H1 (cell line): ENCODE measurements around the gene PPIP5K1. TPM values are rescaled to one million over a fixed set of nuclear protein-coding genes. Genes with fewer than 3 reads are reported as not detected.

Source experiments
- CTCF ChIA-PET: fragments of 300-600 bp; sonication (Branson Sonifier 250); formaldehyde crosslinking; loops from one replicate; lab custom pipeline; 2021; ENCODE audit not compliant: partially characterized antibody; lab: Charles Lee
- POLR2A ChIA-PET: fragments of 300-600 bp; sonication (Branson Sonifier 250); formaldehyde crosslinking; loops from one replicate; lab custom pipeline; 2021; ENCODE audit warnings: inconsistent platforms; ENCODE audit not compliant: partially characterized antibody; lab: Charles Lee
- DNase-seq, 2 experiments: peaks; one replicate each; pipeline versions ENCODE4 v3.0.0 to v3.0.0-alpha.2; 2010 to 2022; ENCODE audit warnings: low spot score in 2 of 2, low read depth in 1 of 2, mixed read lengths in 1 of 2
- FAIRE-seq: peaks from 2 replicates; lab custom pipeline; 2011; peaks lifted over from hg19 to GRCh38; lab: Jason Lieb, UNC
- H2AFZ ChIP-seq: 2 replicates; pipeline ENCODE4 v1.8.1; 2012; ENCODE audit warnings: low read length, inconsistent platforms
- H2AK5ac ChIP-seq: 2 replicates; pipeline ENCODE4 v1.6.1; 2013; ENCODE audit warnings: low read depth, low read length
- H2BK120ac ChIP-seq: replicated peaks from 2 replicates; pipeline ENCODE3; 2013; ENCODE audit warnings: low read depth, low read length, inconsistent platforms
- H2BK12ac ChIP-seq: 2 replicates; pipeline ENCODE4 v1.6.1; 2013; ENCODE audit warnings: low read depth, low read length
- H2BK15ac ChIP-seq: 2 replicates; pipeline ENCODE4 v1.6.1; 2013; ENCODE audit warnings: low read length
- H2BK20ac ChIP-seq: 2 replicates; pipeline ENCODE4 v1.6.1; 2013; ENCODE audit warnings: low read length
- H2BK5ac ChIP-seq: 2 replicates; pipeline ENCODE4 v1.6.1; 2013; ENCODE audit warnings: low read depth, low read length
- H3K14ac ChIP-seq: 2 replicates; pipeline ENCODE4 v1.6.1; 2013; ENCODE audit warnings: inconsistent platforms; ENCODE audit not compliant: insufficient read length
- H3K18ac ChIP-seq: 2 replicates; pipeline ENCODE4 v1.6.1; 2013; ENCODE audit warnings: low read length; ENCODE audit errors: extremely low read depth
- H3K23ac ChIP-seq: 2 replicates; pipeline ENCODE4 v1.6.1; 2013; ENCODE audit warnings: inconsistent platforms; ENCODE audit not compliant: insufficient read length
- H3K23me2 ChIP-seq: 2 replicates; pipeline ENCODE4 v1.6.1; 2013; ENCODE audit warnings: low read depth, low read length
- H3K27ac ChIP-seq: 2 replicates; pipeline ENCODE4 v1.6.1; 2011; ENCODE audit warnings: low read depth, low read length, inconsistent platforms
- H3K27me3 ChIP-seq, 4 experiments: replicated peaks in 1 of 4; 1 replicate in 1 of 4; 2 replicates in 3 of 4; pipeline versions ENCODE4 v1.6.1 to v1.8.1; 2011 to 2013; ENCODE audit warnings: low read length in 3 of 4, mild to moderate bottlenecking in 3 of 4, inconsistent platforms in 2 of 4, mixed read lengths in 2 of 4, moderate library complexity in 1 of 4; ENCODE audit not compliant: control insufficient read depth in 3 of 4, insufficient read depth in 3 of 4; ENCODE audit errors: extremely low read depth in 1 of 4
- H3K36me3 ChIP-seq, 4 experiments: 2 replicates each; pipeline versions ENCODE4 v1.6.1 to v1.8.1; 2011 to 2013; ENCODE audit warnings: mild to moderate bottlenecking in 4 of 4, low read length in 3 of 4, moderate library complexity in 2 of 4, control low read depth in 1 of 4, inconsistent platforms in 1 of 4; ENCODE audit not compliant: insufficient read depth in 4 of 4, control insufficient read depth in 2 of 4
- H3K4ac ChIP-seq: replicated peaks from 2 replicates; pipeline ENCODE3; 2013; ENCODE audit warnings: low read length, low read depth, mixed read lengths, inconsistent platforms; ENCODE audit not compliant: insufficient read length
- H3K4me1 ChIP-seq, 4 experiments: replicated peaks in 1 of 4; 1 replicate in 1 of 4; 2 replicates in 3 of 4; pipeline versions ENCODE4 v1.6.1 to v1.8.1; 2011 to 2013; ENCODE audit warnings: low read length in 3 of 4, inconsistent platforms in 2 of 4, mixed read lengths in 1 of 4; ENCODE audit not compliant: insufficient read depth in 4 of 4, control insufficient read depth in 3 of 4
- H3K4me2 ChIP-seq, 2 experiments: 2 replicates each; pipeline versions ENCODE4 v1.6.1 to v1.8.1; 2011 to 2013; ENCODE audit warnings: low read depth in 2 of 2, low read length in 2 of 2, control low read depth in 1 of 2, inconsistent platforms in 1 of 2, mild to moderate bottlenecking in 1 of 2; ENCODE audit not compliant: insufficient read depth in 1 of 2
- H3K4me3 ChIP-seq, 4 experiments: fragments of 200-600, 300-600 bp in 1 of 4; sonication (generic), shearing (Covaris generic), sonication (Bioruptor Twin) in 1 of 4; 2 replicates each; pipeline versions ENCODE4 v1.5.1 to v1.8.1; 2011 to 2016; ENCODE audit warnings: low read length in 4 of 4, low read depth in 3 of 4, control low read depth in 2 of 4, inconsistent platforms in 2 of 4, mild to moderate bottlenecking in 2 of 4, mixed read lengths in 1 of 4, moderate library complexity in 1 of 4; ENCODE audit not compliant: insufficient read depth in 2 of 4; ENCODE audit errors: extremely low read depth in 1 of 4
- H3K56ac ChIP-seq: replicated peaks from 2 replicates; pipeline ENCODE3; 2013; ENCODE audit warnings: low read depth, mild to moderate bottlenecking, mixed read lengths, low read length, inconsistent platforms; ENCODE audit not compliant: insufficient read length
- H3K79me1 ChIP-seq: 2 replicates; pipeline ENCODE4 v1.6.1; 2013; ENCODE audit warnings: low read depth, low read length, control low read depth
- H3K79me2 ChIP-seq, 2 experiments: 2 replicates each; pipeline versions ENCODE4 v1.6.1 to v1.8.1; 2012 to 2013; ENCODE audit warnings: low read length in 2 of 2, mild to moderate bottlenecking in 2 of 2, inconsistent platforms in 1 of 2; ENCODE audit not compliant: insufficient read depth in 2 of 2, control insufficient read depth in 1 of 2
- H3K9ac ChIP-seq, 4 experiments: replicated peaks in 1 of 4; 1 replicate in 1 of 4; 2 replicates in 3 of 4; pipeline versions ENCODE4 v1.6.1 to v1.8.1; 2011 to 2013; ENCODE audit warnings: low read depth in 3 of 4, low read length in 3 of 4, control low read depth in 2 of 4, mild to moderate bottlenecking in 2 of 4, moderate library complexity in 2 of 4, inconsistent platforms in 1 of 4; ENCODE audit errors: extremely low read depth in 1 of 4
- H3K9me3 ChIP-seq, 2 experiments: 2 replicates each; pipeline versions ENCODE4 v1.6.1 to v1.8.1; 2012 to 2013; ENCODE audit warnings: mild to moderate bottlenecking in 2 of 2, moderate library complexity in 2 of 2, control low read depth in 1 of 2, inconsistent platforms in 1 of 2, low read depth in 1 of 2, low read length in 1 of 2, mixed read lengths in 1 of 2; ENCODE audit not compliant: insufficient read depth in 2 of 2
- H4K20me1 ChIP-seq, 2 experiments: replicated peaks in 1 of 2; 2 replicates each; pipeline versions ENCODE3 to v1.8.1; 2011 to 2013; ENCODE audit warnings: inconsistent platforms in 2 of 2, low read length in 2 of 2, mild to moderate bottlenecking in 1 of 2; ENCODE audit not compliant: insufficient read depth in 2 of 2, control insufficient read depth in 1 of 2
- H4K5ac ChIP-seq: 2 replicates; pipeline ENCODE4 v1.6.1; 2013; ENCODE audit warnings: low read length, low read depth, mixed read lengths, inconsistent platforms; ENCODE audit not compliant: insufficient read length
- H4K8ac ChIP-seq: 2 replicates; pipeline ENCODE4 v1.8.0; 2013; ENCODE audit warnings: mild to moderate bottlenecking, moderate library complexity, low read length, inconsistent platforms; ENCODE audit not compliant: insufficient read depth; ENCODE audit errors: extremely low read depth
- H4K91ac ChIP-seq: replicated peaks from 2 replicates; pipeline ENCODE3; 2013; ENCODE audit warnings: low read length, mixed read lengths, inconsistent platforms; ENCODE audit not compliant: insufficient read length
- CHD2 ChIP-seq: IDR thresholded peaks from 2 replicates; pipeline ENCODE4 v1.6.1; 2012; ENCODE audit warnings: low read length, improper control_type of control experiment
- EGR1 ChIP-seq: IDR thresholded peaks from 2 replicates; pipeline ENCODE4 v1.6.1; 2011; ENCODE audit warnings: low read depth, low read length, borderline replicate concordance
- EZH2 ChIP-seq: fragments of 200-600 bp; sonication (generic); IDR thresholded peaks from 2 replicates; pipeline ENCODE4 v1.7.1; 2012; ENCODE audit warnings: low read depth, mild to moderate bottlenecking, moderate library complexity, low read length, inconsistent platforms; ENCODE audit not compliant: severe bottlenecking
- HDAC6 ChIP-seq: IDR thresholded peaks from one replicate; pipeline ENCODE4 v1.7.1; 2012; ENCODE audit warnings: low read depth, mild to moderate bottlenecking, inconsistent platforms, low read length, moderate library complexity
- SP1 ChIP-seq: IDR thresholded peaks from 2 replicates; pipeline ENCODE4 v1.6.1; 2011; ENCODE audit warnings: low read depth, low read length
- SRF ChIP-seq: IDR thresholded peaks from 2 replicates; pipeline ENCODE4 v1.6.1; 2011; ENCODE audit warnings: mild to moderate bottlenecking, low read depth, low read length, moderate library complexity
- TAF1 ChIP-seq: IDR thresholded peaks from 2 replicates; pipeline ENCODE4 v1.6.1; 2011; ENCODE audit warnings: mild to moderate bottlenecking, low read depth, low read length
- TAF7 ChIP-seq: optimal IDR thresholded peaks from 2 replicates; pipeline ENCODE3; 2011; ENCODE audit warnings: low read depth, mild to moderate bottlenecking, inconsistent platforms, low read length, moderate library complexity, borderline replicate concordance
- whole genome bisulfite sequencing, 2 experiments: shearing (Covaris generic) in 1 of 2; methylation state at CpG; one replicate each; pipeline versions ENCODE4 v1.1.6 to v1.1.7; 2013 to 2015; ENCODE audit warnings: low lambda C conversion rate in 2 of 2, mixed read lengths in 2 of 2, inconsistent platforms in 1 of 2, low coverage in 1 of 2, missing lambda C conversion rate in 1 of 2; ENCODE audit not compliant: insufficient replicate concordance in 2 of 2, insufficient coverage in 1 of 2, insufficient read length in 1 of 2; ENCODE audit errors: extremely low coverage in 1 of 2, missing lambda C conversion rate in 1 of 2; 5-methylcytosine and 5-hydroxymethylcytosine counted together
- polyA plus RNA-seq, 7 experiments: library from polyadenylated mRNA; depleted of rRNA in 3 of 7; stranded (reverse) in 5 of 7; unstranded in 2 of 7; fragments of >200 nt in 5 of 7; fragments of 200-250 nt in 2 of 7; gene quantifications; 1 replicate in 5 of 7; 2 replicates in 1 of 7; 4 replicates in 1 of 7; pipeline versions ENCODE4 v1.2.1 to v1.2.3, GENCODE V29; 2011 to 2013; ENCODE audit warnings: missing spikeins in 2 of 7, mixed read lengths in 2 of 7
- total RNA-seq: library from RNA; stranded (reverse); fragmentation: NEBNext Ultra II Directional; extraction: Animal tissue kit (Norgen Biotek cat#: 25700); gene quantifications from 2 replicates; pipeline ENCODE4 v1.2.1, GENCODE V29; 2021

PPIP5K1 gene
- total and polyA plus RNA-seq, 2 of the 8 experiments (the other 6 are each of a cell fraction or from before 2014, with no cell fraction given): 18.8 to 22.7 TPM

GRCh38 chr15:43538091-43538490 lies 51.9 kb downstream of the PPIP5K1 start:
- no peak overlapping the region for H2BK12ac ChIP-seq
- TF ChIP-seq EZH2 (no peak), HDAC6 (no peak), TAF7 (no peak), SRF (no peak), TAF1 (no peak), CHD2 (no peak), EGR1 (no peak), SP1 (no peak)

More at GRCh38 chr15:43538091-43538490, 51.9 kb downstream of the PPIP5K1 start:
- H3K79me2 ChIP-seq: no peaks in the 10 kb centered on the region
- no peak overlapping the region for H3K18ac ChIP-seq
- no peak overlapping the region for H3K4me2 ChIP-seq
- DNase-seq: no peak
- H4K8ac ChIP-seq: no peak overlapping the region
- WGBS, 2 experiments: 91% methylated on average over 2 of the region's 2 CpGs; no CpG with 5 or more reads in 1 of the 2 experiments
- H2AFZ ChIP-seq: no peak overlapping the region
- no peaks in the 10 kb centered on the region for H3K4me1 ChIP-seq
- no peaks in the 10 kb centered on the region for H3K27me3 ChIP-seq
- H3K27ac ChIP-seq: no peak overlapping the region
- no peak overlapping the region for H2BK5ac ChIP-seq
- no peak overlapping the region for H3K14ac ChIP-seq
- no peak overlapping the region for H3K9ac ChIP-seq
- H3K36me3 ChIP-seq: no peaks in the 10 kb centered on the region
- H4K20me1 ChIP-seq: no peaks in the 10 kb centered on the region
- H3K79me1 ChIP-seq: no peaks in the 10 kb centered on the region
- H4K5ac ChIP-seq: no peak overlapping the region
- no peaks in the 10 kb centered on the region for H3K9me3 ChIP-seq
- no peak overlapping the region for H2BK15ac ChIP-seq
- H2BK20ac ChIP-seq: no peak overlapping the region
- H3K4me3 ChIP-seq: no peak overlapping the region
- H3K23ac ChIP-seq: no peak overlapping the region
- ChIA-PET CTCF (interaction anchor here (0.6 to 1.3 kb wide), 2 partner anchors 24 to 888 kb away, joined by 4 to 8 read pairs; no protein-coding TSS in a partner anchor), POLR2A (interaction anchor here (0.8 kb wide), 1 partner anchor 22 kb away, joined by 3 read pairs; no protein-coding TSS in a partner anchor)
- no peak overlapping the region for H4K91ac ChIP-seq
- no peak for FAIRE-seq
- H2AK5ac ChIP-seq: no peak overlapping the region
- H3K23me2 ChIP-seq: no peaks in the 10 kb centered on the region; the same call in 1 of the 2 replicates
- H2BK120ac ChIP-seq: no peak overlapping the region
- no peak overlapping the region for H3K4ac ChIP-seq
- no peak overlapping the region for H3K56ac ChIP-seq
